ENCODE data around the gene TBC1D21. TPM values are rescaled to one million over a fixed set of nuclear protein-coding genes. Genes with fewer than 3 reads are reported as not detected.

TBC1D21 gene, protein sequence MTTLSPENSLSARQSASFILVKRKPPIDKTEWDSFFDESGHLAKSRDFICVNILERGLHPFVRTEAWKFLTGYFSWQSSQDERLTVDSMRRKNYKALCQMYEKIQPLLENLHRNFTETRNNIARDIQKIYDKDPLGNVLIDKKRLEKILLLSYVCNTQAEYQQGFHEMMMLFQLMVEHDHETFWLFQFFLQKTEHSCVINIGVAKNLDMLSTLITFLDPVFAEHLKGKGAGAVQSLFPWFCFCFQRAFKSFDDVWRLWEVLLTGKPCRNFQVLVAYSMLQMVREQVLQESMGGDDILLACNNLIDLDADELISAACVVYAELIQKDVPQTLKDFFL
- total RNA-seq, result not detected in 2 replicates

DNA sequence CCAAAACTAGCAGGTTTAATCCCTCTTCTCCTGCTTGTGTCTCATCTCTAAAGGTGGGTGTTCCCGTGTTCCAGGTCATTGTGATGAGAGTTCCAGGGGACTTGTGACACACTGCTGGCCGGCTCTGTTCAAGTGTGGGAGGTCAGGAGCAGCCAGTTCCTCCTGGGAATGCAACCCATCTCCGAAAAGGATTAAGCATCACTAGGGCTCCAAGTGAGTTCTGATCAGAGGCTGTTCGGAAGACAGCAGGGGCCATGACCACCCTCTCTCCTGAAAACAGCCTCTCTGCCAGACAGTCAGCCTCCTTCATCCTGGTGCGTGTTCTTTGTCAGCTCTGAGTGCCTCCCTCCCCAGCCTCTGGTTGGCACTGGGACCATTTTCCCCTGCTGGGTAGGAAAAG is at the start of gene TBC1D21:
Gene TBC1D21 (plus strand): TSS at position 109 of the 400 bp plus-strand sequence. CDS start 146 bp downstream, at position 255.
- intact Hi-C loops (cut with micrococcal nuclease), result no loop called here
- DNase-seq (no peak), ATAC-seq (ENCODE audit: low read depth) (no peak)
- Mint-ChIP-seq H3K27ac (no peak within 1 kb of the TSS), H3K4me3 (no peak within 1 kb of the TSS), H3K9me3 (no peaks in the 10 kb centered on the region), H3K27me3 (peaks cover 36% of the 10 kb centered on the region), H3K36me3 (ENCODE audit: low read depth) (no peaks in the 10 kb centered on the region), H3K4me1 (no peaks in the 10 kb centered on the region)
- ChIA-PET POLR2A (no interaction called here), CTCF (interaction anchor here (0.9 to 1.8 kb wide), 4 partner anchors 34 to 54 kb away, joined by 3 to 8 read pairs (median 5); no protein-coding TSS in a partner anchor)
- TF ChIP-seq, protein P1, sequence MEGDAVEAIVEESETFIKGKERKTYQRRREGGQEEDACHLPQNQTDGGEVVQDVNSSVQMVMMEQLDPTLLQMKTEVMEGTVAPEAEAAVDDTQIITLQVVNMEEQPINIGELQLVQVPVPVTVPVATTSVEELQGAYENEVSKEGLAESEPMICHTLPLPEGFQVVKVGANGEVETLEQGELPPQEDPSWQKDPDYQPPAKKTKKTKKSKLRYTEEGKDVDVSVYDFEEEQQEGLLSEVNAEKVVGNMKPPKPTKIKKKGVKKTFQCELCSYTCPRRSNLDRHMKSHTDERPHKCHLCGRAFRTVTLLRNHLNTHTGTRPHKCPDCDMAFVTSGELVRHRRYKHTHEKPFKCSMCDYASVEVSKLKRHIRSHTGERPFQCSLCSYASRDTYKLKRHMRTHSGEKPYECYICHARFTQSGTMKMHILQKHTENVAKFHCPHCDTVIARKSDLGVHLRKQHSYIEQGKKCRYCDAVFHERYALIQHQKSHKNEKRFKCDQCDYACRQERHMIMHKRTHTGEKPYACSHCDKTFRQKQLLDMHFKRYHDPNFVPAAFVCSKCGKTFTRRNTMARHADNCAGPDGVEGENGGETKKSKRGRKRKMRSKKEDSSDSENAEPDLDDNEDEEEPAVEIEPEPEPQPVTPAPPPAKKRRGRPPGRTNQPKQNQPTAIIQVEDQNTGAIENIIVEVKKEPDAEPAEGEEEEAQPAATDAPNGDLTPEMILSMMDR (IDR thresholded peaks at IDR 0.05), result no peak

DNA sequence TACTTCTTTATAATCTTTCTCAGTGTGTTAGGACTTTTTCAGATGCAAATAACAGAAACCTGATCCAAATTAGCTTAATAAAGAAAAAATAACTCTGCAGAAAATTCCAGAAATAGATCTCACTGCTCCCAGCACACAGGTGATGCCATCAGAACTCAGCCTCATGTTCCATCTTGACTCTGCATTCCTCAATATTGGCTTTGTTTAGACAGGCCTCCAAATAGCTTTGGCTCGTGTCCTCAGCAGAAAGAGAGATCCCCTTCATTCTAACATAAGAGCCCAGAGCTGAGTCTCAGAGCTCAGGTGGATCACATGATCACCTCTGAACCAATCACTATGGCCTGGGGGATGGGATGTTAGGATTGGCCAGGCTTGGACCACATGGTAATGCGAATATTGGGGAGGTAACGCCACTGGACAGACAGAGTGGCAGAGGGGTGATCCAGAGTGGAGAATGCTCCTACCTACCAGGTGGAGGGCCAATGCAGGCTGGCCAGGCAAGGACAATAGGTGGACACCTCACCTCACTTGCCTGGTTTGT is 46.6 kb upstream of the TBC1D21 start:
- H3K27me3 Mint-ChIP-seq, result peaks cover 28% of the 10 kb centered on the region
- CTCF ChIA-PET, result no interaction called here
- no peaks in the 10 kb centered on the region for H3K4me1 Mint-ChIP-seq
- no peak overlapping the region for H3K27ac Mint-ChIP-seq
- DNase-seq, result no peak
- ATAC-seq (ENCODE audit: low read depth), result no peak
- POLR2A ChIA-PET, result no interaction called here
- H3K9me3 Mint-ChIP-seq, result no peaks in the 10 kb centered on the region
- TF ChIP-seq, protein P1 (IDR thresholded peaks at IDR 0.05), result no peak
- H3K4me3 Mint-ChIP-seq, result no peak overlapping the region
- intact Hi-C loops (cut with micrococcal nuclease), result no loop called here
- no peaks in the 10 kb centered on the region for H3K36me3 Mint-ChIP-seq (ENCODE audit: low read depth)

DNA sequence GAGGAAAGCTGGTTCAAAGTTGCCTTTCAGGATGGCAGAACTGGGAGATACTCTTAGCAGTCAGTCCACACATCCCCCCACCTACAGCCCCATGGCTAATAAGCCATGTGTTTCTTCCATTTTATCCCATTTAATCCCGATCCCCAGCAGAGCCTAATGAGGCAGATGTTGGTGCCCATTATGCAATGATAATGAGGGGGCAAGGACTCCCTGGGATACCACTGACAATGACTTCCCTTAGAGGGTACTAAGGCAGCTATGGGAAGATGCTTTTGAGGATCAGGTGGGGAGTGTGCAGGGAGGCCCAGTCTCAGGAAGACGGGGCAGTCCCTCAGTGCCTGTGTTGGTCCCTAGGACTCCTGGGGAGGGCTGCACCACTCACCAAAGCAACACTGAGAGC is 43.8 kb upstream of the TBC1D21 start:
- DNase-seq (no peak), ATAC-seq (ENCODE audit: low read depth) (no peak)
- Mint-ChIP-seq H3K4me3 (no peak overlapping the region), H3K27ac (no peak overlapping the region), H3K9me3 (no peaks in the 10 kb centered on the region), H3K27me3 (peaks cover 28% of the 10 kb centered on the region), H3K4me1 (no peaks in the 10 kb centered on the region), H3K36me3 (ENCODE audit: low read depth) (no peaks in the 10 kb centered on the region)
- intact Hi-C loops (cut with micrococcal nuclease), result no loop called here
- POLR2A ChIA-PET, result no interaction called here
- TF ChIP-seq, protein P1 (IDR thresholded peaks at IDR 0.05), result no peak
- CTCF ChIA-PET, result no interaction called here

DNA sequence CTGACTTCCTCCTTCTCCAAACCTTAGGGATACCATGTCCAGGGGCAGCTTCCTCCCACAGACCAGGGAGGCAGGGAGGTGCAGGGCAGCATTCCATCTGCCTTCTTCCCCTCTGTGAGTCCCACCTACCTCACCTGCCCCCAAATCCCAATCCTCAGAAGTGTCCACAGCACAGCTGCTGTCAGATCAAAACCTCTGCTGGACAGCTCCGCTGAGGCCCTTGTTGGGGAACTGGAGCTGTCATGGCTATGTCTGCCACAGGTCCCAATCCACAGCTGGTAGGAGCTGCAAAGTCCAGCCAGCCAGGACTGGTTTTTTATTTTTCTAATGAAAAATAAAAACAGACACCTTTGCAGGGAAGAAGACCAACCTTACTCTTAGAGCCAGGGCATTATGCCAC is 40.7 kb upstream of the TBC1D21 start:
- Mint-ChIP-seq H3K27me3 (peaks cover 30% of the 10 kb centered on the region), H3K4me1 (no peaks in the 10 kb centered on the region), H3K4me3 (no peak overlapping the region)

DNA sequence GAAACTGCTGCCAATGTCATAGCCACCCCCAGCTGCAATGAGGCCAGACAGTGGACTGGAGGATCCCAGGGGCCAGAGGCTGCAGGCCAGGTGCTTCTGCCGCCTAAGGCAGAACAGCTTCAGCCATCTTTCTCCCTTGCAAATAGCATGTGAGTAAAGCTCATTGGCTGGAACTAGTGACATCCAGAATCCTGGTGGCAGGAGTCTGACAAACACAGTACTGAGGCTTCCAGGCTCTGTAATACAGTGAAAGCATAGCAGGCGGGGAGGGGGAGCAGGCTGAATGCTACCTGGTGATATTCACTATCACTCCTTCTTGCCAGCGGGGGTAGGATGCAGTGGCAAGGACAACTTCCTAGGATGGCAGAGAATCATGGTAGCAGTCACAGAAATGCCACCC is 36.5 kb upstream of the TBC1D21 start:
- Mint-ChIP-seq H3K27ac (no peak overlapping the region), H3K4me1 (no peaks in the 10 kb centered on the region), H3K4me3 (no peak overlapping the region), H3K36me3 (ENCODE audit: low read depth) (no peaks in the 10 kb centered on the region), H3K9me3 (no peaks in the 10 kb centered on the region), H3K27me3 (peaks cover 18% of the 10 kb centered on the region)
- DNase-seq (no peak), ATAC-seq (ENCODE audit: low read depth) (no peak)
- TF ChIP-seq, protein P1 (IDR thresholded peaks at IDR 0.05), result no peak
- intact Hi-C loops (cut with micrococcal nuclease), result no loop called here
- ChIA-PET CTCF (no interaction called here), POLR2A (no interaction called here)

More for the DNA sequence above, 40.7 kb upstream of the TBC1D21 start:
- TF ChIP-seq, protein P1 (IDR thresholded peaks at IDR 0.05), result no peak
- DNase-seq, result no peak
- no peak for ATAC-seq (ENCODE audit: low read depth)
- POLR2A ChIA-PET, result no interaction called here
- Mint-ChIP-seq H3K36me3 (ENCODE audit: low read depth) (no peaks in the 10 kb centered on the region), H3K27ac (no peak overlapping the region), H3K9me3 (no peaks in the 10 kb centered on the region)
- intact Hi-C loops (cut with micrococcal nuclease), result no loop called here
- CTCF ChIA-PET, result no interaction called here
